Measurements from ENCODE around the gene RBFOX2. TPM values are rescaled to one million over a fixed set of nuclear protein-coding genes. Genes with fewer than 3 reads are reported as not detected.

Gene RBFOX2
- total RNA-seq, 1 donor from 2014 or later = 210 TPM

DNA sequence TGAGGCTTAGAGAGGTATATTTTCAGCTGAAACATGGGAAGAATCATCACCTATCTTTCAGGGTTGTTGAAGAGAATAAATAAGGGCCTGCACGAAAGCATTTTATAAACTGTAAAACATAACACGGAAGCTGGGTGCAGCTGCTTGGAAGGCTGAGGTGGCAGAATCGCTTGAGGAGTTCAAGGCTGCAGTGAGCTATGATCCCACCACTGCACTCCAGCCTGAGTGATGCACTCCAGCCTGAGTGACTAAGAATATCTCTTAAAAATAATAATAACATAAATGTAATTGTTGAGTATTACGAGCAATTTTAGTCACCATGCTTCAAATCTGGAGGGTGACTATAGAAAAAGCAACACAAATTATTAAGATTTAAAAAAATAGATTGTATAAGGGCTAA, 16.3 kb downstream of the RBFOX2 start:
- H3K36me3 Mint-ChIP-seq = no peaks in the 10 kb centered on the region
- no peaks in the 10 kb centered on the region for H3K27me3 Mint-ChIP-seq (ENCODE audit: low read depth)
- no peak overlapping the region for H3K27ac Mint-ChIP-seq
- no peak overlapping the region for H3K4me3 Mint-ChIP-seq
- H3K4me1 Mint-ChIP-seq = peaks cover 62% of the 10 kb centered on the region
- TF ChIP-seq, protein P1, sequence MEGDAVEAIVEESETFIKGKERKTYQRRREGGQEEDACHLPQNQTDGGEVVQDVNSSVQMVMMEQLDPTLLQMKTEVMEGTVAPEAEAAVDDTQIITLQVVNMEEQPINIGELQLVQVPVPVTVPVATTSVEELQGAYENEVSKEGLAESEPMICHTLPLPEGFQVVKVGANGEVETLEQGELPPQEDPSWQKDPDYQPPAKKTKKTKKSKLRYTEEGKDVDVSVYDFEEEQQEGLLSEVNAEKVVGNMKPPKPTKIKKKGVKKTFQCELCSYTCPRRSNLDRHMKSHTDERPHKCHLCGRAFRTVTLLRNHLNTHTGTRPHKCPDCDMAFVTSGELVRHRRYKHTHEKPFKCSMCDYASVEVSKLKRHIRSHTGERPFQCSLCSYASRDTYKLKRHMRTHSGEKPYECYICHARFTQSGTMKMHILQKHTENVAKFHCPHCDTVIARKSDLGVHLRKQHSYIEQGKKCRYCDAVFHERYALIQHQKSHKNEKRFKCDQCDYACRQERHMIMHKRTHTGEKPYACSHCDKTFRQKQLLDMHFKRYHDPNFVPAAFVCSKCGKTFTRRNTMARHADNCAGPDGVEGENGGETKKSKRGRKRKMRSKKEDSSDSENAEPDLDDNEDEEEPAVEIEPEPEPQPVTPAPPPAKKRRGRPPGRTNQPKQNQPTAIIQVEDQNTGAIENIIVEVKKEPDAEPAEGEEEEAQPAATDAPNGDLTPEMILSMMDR (IDR thresholded peaks at IDR 0.05; ENCODE audit: unreplicated experiment) = no peak
- DNase-seq (ENCODE audit: low spot score in 2 of 2, unreplicated experiment in 2 of 2) = no peak
- H3K9me3 Mint-ChIP-seq = no peaks in the 10 kb centered on the region

DNA sequence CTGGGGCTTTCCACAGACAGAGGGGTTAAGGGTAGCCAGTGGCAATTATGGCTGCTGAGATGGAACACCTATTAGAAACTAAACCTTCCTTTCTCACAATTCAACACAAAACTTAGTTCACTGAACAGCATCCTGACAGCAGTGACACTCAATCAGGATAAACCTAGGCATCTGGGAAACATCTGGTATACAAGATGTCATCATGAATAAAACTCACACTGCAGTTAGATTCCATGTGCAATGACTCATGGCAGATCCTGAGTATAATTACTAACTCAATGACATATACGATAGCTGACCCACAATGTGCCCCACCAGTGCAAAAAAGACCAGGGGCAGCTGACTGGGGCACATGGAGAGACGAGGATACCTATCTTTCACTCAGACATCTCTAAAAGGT, 17.7 kb downstream of the RBFOX2 start:
- peak overlapping the region; percentile 14 for H3K27ac Mint-ChIP-seq
- peaks cover 53% of the 10 kb centered on the region for H3K4me1 Mint-ChIP-seq
- no peaks in the 10 kb centered on the region for H3K36me3 Mint-ChIP-seq
- H3K4me3 Mint-ChIP-seq = no peak overlapping the region
- H3K27me3 Mint-ChIP-seq (ENCODE audit: low read depth) = no peaks in the 10 kb centered on the region
- no peaks in the 10 kb centered on the region for H3K9me3 Mint-ChIP-seq
- TF ChIP-seq, protein P1 (IDR thresholded peaks at IDR 0.05; ENCODE audit: unreplicated experiment) = no peak
- DNase-seq (ENCODE audit: low spot score in 2 of 2, unreplicated experiment in 2 of 2) = no peak

- no peak overlapping the region for H3K27ac Mint-ChIP-seq
These were observed 18.5 kb downstream of the RBFOX2 start for GRCh38 chr22:36010090-36010489.

DNA sequence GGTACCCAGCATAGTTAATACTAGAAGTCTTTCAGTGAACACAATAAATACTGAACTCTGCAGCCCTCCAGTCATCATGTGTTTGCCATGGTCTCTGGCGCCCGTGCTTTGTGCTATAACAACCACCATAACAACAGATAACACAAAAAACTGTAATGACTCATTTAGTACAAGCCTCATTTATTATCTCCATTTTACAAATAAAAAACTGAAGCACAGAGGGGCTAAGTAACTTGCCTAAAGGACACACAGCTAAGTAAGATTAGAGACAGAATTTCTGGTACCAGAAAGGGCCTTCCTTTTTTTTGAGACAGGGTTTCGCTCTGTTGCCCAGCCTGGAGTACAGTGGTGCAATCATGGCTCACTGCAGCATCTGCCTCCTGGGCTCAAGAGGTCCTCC, 19.5 kb downstream of the RBFOX2 start:
- TF ChIP-seq, protein P1 (IDR thresholded peaks at IDR 0.05; ENCODE audit: unreplicated experiment) = no peak
- Mint-ChIP-seq H3K4me3 (no peak overlapping the region), H3K4me1 (peaks cover 40% of the 10 kb centered on the region), H3K27ac (no peak overlapping the region), H3K36me3 (peaks cover 3% of the 10 kb centered on the region), H3K27me3 (ENCODE audit: low read depth) (no peaks in the 10 kb centered on the region), H3K9me3 (peaks cover 2% of the 10 kb centered on the region)
- no peak for DNase-seq (ENCODE audit: low spot score in 2 of 2, unreplicated experiment in 2 of 2)

More at GRCh38 chr22:36010090-36010489, 18.5 kb downstream of the RBFOX2 start:
- no peaks in the 10 kb centered on the region for H3K36me3 Mint-ChIP-seq
- no peak overlapping the region for H3K4me3 Mint-ChIP-seq
- no peaks in the 10 kb centered on the region for H3K27me3 Mint-ChIP-seq (ENCODE audit: low read depth)
- no peaks in the 10 kb centered on the region for H3K9me3 Mint-ChIP-seq
- DNase-seq (ENCODE audit: low spot score in 2 of 2, unreplicated experiment in 2 of 2) = no peak
- TF ChIP-seq, protein P1 (IDR thresholded peaks at IDR 0.05; ENCODE audit: unreplicated experiment) = no peak
- H3K4me1 Mint-ChIP-seq = peaks cover 46% of the 10 kb centered on the region

- TF ChIP-seq, protein P1 (IDR thresholded peaks at IDR 0.05; ENCODE audit: unreplicated experiment) = no peak
- DNase-seq (ENCODE audit: low spot score in 2 of 2, unreplicated experiment in 2 of 2) = no peak
- H3K4me1 Mint-ChIP-seq = peaks cover 38% of the 10 kb centered on the region
- H3K9me3 Mint-ChIP-seq = peaks cover 5% of the 10 kb centered on the region
- H3K27ac Mint-ChIP-seq = peak overlapping the region; percentile 14
- no peak overlapping the region for H3K4me3 Mint-ChIP-seq
- H3K27me3 Mint-ChIP-seq (ENCODE audit: low read depth) = no peaks in the 10 kb centered on the region
- peaks cover 3% of the 10 kb centered on the region for H3K36me3 Mint-ChIP-seq
These were observed 20.1 kb downstream of the RBFOX2 start for GRCh38 chr22:36008565-36008964.

- Mint-ChIP-seq H3K27me3 (ENCODE audit: low read depth) (no peaks in the 10 kb centered on the region), H3K4me1 (peaks cover 36% of the 10 kb centered on the region)
- no peak for DNase-seq (ENCODE audit: low spot score in 2 of 2, unreplicated experiment in 2 of 2)
These were observed 20.5 kb downstream of the RBFOX2 start for GRCh38 chr22:36008131-36008530.

More at GRCh38 chr22:36008131-36008530, 20.5 kb downstream of the RBFOX2 start:
- Mint-ChIP-seq H3K36me3 (peaks cover 3% of the 10 kb centered on the region), H3K4me3 (no peak overlapping the region), H3K9me3 (peaks cover 5% of the 10 kb centered on the region), H3K27ac (peak overlapping the region; percentile 14)
- TF ChIP-seq, protein P1 (IDR thresholded peaks at IDR 0.05; ENCODE audit: unreplicated experiment) = no peak
